ENCODE data around the gene CABP2.
A peak's percentile ranks its signal among the peaks of the same experiment; 100 is the strongest.
"Not testable (repeated sequence)": the region's sequence is repeated elsewhere in the genome, so short reads cannot be mapped to it uniquely, and the experiment has no call there.

Gene CABP2

DNA sequence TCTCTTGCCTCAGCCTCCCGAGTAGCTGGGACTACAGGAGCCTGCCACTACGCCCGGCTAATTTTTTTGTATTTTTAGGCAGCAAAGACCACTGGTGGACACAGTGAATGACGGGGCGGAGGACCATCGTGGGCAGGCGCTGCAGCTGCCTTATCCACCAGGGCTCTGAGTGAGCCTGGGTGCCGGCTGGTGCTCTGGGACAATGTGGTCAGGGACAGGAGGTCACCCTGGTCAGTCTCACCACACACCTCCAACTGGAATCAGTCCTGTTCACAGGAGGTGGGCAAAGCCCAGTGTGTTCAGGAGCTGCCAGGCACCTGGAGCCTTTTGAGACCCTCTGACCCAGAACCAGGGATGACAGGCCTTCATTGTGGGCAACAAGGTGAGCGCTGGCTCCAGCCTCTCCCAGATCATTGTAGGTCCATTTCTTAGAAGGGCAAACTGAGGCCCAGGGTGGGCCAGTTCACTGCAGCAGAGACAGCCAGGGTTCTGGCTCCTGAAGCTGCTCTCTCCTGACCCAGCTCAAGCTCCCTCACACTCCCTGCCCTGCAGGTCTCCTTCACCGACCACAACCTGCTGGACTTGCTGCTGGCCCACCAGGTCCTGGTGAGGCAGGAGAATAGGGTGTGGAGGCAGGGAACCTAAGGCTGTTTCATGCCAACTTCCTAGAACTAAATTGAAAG, 15.7 kb upstream of the CABP2 start:
- no peak for FAIRE-seq

DNA sequence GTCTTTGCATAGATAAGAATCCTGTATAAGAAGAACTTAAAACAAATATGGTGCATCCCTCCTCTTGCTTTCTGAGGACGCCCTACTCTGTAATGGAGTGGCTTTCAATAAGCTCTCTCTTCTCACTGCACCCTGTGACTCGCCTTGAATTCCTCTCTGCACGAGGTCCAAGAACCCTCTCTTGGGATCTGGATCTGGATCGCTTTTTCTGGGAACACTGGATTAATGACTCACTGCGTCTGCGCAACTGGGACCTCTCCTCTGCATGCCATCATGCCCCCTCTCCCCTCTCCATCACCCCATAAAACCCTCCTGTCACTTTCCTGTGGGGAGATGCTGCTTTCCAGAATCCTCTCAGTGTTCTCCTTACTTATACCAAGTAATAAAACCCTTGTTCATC, 15.1 kb upstream of the CABP2 start:
- no peak for FAIRE-seq

DNA sequence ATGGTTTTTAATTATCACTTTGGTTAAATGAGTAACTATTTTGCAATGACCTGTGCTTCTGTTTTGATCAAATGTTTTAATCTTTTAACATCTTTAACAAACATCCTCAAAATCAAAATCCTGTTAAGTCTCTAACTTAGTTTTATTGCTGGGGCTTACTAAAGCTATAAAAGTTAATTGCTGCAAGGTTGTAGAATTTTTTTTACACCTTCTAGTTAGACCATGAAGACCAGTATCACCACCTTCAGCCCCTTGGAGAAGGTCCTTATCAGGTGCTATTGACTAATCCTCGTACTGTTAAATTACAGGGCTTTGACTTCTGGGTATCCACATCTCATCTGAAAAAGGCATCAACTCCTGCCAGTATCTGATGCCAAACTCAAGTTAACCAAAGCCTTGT, 12.3 kb upstream of the CABP2 start:
- FAIRE-seq, result no peak

DNA sequence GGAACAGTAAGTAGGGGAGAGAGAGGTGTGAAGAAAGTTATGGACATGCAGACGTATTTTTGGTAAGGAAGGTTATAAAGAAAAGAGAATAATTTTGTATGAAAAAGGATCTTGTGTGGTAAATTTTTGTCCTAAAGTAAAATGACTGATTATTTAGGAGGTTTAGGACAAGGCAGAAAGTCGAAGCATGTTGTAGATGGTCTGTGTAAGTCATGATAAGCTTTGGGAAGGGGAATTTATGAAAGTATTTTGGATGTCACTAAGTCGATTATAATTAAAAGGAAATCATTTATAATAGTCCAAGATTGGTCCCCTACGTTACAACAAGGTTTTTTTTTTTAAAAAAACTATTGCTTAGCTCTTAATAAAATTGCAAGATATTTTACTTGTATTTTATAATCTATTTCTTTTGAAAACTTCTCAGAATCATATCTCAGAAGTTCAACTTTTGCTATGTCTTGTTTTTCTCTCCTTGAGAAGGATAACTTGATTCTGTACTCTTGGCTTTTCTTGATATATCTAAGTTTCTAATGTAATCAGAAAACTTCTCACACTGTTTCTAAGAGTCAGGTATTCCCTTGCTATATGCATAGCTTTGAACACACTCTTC, 10.9 kb upstream of the CABP2 start:
- FAIRE-seq, result no peak

DNA sequence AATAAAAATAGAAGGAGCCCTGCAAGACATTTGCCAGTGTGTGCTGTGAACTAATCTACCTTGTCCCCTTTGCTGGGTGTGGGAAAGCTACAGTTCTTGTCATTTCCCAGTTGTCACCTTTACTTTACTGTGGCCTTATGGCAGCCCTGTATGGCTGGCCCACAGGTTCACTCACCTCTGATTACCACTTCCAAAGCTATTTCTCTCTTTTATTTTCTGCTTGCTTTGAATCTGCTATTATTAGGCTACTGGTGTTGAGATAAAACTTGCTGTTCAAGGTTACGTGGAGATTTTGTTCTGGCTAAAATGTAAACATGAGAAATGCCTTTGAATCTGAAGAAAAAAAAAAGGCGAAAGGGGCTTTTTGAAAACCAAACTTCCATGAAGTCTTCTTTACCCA, 9.6 kb upstream of the CABP2 start:
- FAIRE-seq, result no peak

DNA sequence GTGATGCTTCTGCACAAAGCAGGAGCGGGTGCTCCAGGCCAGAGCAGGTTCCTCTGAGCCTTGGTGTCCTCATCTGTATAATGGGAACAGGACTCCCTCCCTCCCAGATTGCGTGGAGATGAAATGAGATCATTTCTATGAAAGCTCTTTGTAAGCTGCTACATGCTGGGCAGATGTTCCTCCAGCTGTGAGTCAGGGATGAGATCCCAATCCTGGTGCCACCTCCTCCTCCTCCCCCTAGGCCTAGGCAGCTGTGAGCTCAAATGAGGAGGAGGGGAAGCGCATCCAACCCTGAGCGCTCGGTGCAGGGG, 7.0 kb upstream of the CABP2 start:
- FAIRE-seq, result no peak

DNA sequence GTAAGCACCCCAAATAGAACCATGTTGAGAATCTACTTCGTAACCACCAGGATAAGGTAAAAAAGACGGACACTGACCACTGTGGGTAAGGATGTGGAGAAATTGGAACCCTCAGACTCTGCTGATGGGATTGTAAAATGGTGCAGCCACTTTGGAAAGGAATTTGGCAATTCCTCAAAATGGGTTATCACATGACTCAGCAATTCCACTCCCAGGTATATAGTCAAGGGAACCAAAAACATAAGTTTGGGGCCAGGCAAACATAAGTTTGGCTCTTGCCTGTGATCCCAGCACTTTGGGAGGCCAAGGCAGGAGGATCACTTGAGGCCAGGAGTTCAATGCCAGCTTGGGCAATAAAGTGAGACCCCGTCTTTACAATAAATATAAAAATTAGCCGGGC, 5.1 kb upstream of the CABP2 start:
- FAIRE-seq, result no peak

DNA sequence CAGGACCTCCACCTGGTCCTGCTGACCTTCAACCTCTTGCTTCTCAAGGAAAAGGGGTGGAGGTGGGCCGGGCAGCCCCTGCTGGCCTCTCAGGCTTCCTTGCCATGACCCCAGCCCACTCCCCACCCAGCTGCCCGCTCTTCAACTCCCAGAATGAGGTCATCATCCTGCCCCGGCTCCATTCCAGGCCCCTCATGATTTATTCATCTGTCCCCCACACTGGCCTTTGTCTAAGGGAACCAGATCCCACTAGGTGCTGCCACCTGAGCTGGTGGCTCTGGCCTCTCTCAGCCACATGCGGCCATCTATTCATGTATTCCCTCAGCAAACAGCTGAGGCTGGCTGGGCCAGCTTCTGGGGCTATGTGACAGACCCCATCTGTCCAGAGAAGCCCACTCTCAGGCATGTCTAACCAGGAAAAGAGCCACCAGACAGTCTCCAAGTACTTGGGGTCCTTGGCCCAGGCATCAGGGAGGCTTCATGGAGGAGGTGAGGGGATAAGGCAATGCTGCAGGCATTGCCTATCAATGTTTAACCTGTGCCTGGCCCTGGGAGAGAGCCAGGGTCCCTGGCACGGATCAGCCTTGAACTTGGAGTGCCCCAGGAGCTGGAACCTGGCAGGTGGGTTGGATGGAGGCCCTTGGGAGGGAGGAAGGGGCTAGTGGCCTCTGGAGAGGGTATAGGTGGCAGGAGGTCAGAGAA, 2.2 kb upstream of the CABP2 start:
- no peak for FAIRE-seq

DNA sequence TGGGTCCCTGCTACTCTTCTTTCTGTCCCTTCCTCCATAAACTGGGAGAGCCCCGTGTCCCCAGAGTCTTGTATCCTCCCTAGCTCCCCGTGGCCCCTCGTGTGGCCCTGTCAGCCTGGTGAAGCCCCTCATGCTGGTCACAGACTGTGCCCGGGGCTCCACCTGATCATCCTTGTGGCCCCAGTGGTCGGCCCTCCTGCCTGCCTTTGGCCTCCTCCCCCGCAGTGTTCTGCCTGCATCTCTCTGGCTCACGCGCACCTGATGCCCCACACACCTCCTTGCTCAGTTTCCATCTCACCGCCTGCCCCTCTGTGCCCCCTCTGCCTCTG, 1.2 kb upstream of the CABP2 start:
- no peak for FAIRE-seq

DNA sequence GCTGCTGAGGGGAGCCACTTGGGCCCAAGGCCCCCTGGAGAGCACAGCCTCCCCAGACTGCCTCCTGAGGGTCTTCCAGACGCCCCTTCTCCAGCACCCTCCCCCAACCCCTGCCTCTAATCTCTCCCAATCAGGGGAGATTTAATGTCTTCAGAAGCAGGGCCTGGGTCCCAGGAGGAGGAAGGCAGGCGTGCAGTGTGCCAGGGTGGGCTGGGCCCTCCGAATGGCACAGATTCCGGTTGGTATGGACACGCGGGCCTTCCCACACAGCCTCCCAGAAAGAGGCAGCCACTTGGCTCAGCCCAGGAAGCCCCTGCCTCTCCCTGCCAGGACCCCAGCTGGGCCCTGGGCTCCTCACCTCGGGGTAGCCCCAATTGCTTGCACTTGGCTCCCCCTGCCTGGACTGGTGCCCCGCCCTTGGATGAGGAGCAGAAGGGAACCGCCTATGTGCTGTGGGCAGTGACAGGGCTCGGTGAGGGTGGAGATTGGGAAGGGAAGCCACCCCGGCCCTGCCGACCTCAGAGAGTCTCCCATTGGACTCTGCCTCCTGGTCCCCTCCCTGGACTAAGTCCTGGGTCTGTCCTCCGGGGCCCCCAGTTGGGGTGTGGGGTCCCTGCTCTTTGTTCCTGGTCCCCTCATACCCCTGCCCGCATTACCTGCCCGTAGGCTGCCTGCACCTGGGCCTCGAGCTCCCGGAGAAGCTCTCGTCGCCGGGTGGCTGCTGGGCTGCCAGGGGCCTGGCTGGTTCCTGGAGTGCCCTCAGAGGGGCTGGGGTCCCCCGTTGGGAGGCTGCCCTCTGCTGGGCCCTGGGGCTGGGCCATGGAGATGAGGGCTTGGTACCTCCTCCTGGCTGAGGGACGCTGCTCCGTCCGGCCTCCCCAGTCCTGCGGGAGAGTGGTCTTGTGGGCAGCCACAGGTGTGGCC, 572 bp upstream of the CABP2 start:
- FAIRE-seq, result no peak

DNA sequence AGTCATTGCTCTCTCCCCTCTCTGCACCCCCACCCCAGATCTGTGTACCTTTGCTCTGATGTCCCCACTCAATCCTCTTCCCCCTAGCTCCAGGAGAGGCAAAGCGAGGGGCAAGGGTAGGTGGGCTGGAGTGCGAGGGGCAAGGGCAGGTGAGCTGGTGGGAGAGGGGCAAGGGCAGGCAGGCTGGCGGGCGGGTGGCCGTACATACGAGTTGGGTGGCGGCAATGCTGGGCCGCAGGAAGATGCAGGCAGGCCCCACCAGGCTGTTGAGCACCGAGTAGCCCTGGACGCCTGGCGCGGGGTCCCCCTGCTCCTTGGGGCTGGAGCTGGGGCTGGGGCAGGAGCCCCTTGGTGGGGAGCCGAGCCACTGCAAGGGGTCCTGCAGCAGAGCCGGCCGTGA, 908 bp downstream of the CABP2 start:
- no peak for FAIRE-seq

DNA sequence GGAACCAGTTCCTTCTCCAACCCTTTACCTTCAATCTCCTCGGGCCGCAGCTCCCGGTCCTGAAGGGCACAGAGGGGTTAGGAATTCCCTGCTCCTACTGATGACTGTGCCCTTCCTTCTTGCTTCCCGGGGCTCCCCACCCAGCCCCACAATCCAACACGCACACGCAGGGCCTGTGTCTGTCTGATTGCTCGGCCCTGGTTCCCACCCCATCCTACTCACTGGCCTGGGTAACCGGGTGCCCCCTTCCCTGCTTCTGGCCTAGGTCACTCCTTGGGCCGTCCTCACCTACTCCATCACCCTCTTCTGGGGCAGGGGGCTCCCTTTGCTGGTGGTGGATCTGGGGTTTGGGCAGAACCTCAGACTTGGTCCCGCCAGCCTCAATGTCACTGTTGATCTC, 1.3 kb downstream of the CABP2 start:
- no peak for FAIRE-seq

DNA sequence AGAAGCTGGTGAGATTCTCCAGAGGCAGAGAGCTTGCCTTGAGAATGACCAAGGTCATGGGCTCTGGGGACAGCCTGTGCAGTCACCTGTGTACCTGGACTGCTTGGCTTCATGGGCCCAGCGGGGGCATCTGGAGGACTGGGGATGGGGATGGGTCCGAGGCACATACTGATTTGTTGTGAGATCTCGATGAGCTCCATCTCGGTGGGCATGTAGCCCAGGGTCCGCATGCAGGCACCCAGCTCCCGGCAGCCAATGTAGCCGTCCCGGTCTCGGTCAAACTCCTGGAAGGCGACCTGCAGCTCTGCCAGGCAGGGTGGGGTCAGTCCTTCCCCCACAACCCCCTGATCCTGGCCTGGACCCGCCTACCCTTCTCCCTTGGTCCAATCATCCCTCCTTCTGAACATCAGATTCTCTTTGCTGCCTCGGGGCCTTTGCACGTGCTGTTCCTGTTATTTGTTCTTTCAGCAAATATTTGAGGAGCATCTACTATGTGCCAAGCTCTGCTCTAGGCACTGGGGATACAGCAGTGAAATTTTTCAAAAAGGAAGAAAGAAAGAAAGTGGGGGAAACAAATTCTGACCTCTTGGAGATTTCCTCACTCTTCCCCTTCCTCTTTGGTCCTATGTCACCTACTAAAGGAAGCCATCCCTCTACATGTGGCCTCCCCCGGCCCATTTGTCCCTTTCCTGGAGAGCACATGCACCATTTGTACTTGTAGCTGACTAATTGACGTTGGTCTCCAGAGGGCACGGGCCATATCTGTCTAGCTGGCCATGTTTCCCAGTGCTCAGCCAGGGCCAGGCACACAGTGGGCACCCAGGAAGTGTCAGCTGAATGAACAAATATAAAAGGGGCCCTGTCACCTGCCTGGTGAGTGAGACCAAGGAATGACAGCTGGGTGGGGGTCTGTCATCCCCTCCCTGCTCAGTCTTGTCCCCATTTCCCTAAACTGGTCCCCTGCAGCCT, 2.1 kb downstream of the CABP2 start:
- FAIRE-seq, result no peak

DNA sequence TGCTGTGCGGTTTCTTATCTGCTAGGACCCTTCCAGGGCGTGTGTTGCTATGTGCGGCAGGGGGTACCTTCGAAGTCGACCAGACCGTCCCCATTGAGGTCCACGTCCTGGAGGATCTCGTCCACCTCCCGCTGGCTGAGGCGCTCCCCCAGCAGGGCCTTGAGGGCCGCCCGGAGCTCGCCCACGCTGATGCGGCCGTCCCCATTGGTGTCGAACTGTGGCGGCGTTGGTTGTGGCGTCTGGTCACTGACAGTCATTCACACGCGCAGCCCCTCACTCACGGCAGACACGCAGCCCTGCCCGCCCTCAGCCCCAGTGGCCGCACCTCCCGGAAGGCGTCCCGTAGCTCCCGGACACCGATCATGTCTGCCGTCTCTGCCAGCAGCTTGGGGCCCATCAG, 3.5 kb downstream of the CABP2 start:
- FAIRE-seq, result no peak

DNA sequence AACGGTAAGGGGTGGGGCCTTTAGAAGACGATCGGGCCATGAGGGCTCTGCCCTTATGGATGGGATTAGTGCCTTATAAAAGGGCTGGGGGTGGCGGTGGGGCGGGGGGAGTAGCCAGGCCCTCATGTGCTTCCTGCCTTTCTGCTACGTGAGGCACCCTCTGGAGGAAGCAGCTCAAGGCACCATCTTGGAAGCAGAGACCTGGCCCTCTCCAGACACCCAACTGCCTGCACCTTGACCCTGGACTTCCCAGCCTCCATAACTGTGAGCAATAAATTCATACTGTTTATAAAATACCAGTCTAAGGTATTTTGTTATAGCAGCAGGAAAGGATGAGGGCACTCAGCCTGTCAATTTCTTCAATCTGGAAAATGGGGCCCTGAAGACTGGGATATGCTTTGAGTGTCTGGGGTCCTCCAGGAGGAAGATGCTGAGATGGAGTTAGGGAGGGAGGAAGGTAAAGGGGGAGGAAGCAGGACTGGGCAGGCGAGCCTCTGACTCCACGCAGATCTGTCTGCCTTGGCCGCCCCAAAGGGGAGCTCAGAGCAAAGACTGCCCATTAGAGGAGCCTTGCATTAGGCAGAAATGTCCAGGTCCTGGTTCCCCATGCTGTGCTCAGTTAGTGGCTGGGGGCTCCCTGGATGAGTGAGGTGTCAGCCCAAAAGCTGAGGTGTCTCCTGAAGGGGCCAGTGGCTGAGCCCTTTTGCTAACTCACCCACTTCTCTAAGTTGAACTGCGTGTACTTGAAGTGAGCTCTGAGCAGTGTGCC, 5.3 kb downstream of the CABP2 start:
- FAIRE-seq, result no peak

DNA sequence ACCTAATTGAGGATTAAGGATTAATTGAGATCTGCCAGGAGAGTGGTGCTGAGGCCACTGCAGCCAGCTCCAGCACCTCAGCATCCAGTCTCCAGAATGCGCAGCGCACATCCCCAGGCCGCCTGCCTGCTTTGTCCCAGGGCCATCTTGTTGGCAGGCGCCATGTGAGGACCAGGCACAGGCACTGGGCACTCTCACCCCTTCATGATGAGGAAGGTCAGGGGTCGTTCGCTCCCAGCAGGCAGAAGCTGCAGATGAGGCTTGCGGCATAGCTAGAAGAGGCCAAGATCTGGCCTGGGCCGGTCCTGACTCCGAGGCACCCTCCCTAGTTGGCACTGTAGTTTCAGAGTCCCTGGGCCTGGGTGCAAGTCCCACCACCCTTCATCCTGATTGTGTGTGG, 6.4 kb downstream of the CABP2 start:
- no peak for FAIRE-seq

DNA sequence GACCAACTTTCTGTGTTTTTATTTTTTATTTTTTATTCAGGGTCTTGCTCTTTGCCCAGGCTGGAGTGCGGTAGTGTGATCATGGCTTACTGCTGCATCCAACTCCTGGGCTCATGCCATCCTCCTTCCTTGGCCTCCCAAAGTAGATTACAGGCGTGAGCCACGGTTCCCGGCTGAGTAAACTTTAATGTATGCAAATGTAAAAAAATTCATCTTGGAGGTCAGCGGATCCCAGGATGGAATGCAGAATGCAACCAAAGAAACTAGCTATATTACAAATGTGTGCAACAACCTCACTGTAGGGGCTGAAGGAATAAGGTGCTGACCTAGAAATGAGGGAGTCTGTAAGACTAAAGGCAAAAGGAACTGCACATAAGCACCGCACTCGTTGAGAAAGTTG, 9.1 kb downstream of the CABP2 start:
- FAIRE-seq, result no peak

DNA sequence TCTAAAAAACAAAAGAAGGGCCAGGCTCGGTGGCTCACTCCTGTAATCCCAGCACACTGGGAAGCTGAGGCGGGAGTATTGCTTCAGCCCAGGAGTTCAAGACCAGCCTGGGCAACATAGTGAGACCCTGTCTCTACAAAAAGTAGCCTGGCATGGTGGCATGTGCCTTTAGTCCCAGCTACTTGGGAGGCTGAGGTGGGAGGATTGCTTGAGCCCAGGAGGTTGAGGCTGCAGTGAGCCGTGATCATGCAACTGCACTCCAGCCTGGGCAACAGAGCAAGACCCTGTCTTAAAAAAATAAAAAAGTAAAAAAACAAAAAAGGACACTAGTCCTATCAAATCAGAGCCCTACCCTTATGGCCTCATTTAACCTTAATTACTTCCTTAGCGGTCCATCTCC, 11.7 kb downstream of the CABP2 start:
- not testable (repeated sequence) for FAIRE-seq

DNA sequence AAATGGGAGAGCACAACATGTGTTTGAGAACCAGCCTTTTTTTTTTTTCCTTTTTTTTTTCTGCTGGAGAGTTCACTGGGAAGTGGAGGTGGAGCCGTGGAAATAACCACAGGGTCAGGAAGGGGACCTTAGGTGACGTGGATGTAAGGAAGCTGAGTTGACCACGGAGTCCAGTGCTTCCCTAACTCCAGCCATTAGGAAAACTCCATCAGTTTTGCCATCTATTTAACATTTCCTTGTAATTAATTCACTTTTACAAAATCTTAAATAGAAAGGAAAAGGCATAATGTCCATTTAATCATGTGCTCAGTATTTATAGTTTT, 13.3 kb downstream of the CABP2 start:
- FAIRE-seq, result no peak

DNA sequence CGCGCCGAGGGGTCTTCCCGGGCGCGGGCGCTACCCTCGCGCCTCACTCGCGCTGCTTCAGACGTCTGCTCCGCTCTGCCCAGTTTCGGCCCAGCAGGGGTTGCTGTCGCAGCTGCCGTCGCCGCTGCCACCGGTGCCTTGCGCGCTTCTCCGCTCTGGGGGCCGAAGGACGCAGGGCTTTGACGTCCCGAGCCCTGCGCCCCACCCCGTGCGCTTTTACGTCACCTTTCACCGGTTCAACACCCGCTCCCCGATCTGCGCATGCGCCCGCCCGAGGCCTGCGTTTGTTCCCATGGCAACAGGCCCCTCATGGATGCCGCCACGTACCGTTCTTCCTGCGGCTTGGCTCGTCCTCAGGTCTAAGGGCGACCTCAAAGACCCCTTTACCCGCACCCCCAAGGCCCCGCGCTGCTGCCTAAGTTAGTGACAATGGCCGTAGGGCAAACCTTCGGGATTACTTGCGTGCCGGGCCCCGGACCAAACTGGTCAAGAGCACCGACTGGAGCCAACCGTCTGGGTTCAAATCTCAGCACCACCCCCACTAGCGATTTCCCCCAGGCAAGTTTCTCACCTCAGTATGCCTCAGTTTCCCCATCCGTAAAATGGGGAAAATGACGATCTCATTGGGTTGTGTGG, 14.6 kb downstream of the CABP2 start:
- FAIRE-seq, result no peak

DNA sequence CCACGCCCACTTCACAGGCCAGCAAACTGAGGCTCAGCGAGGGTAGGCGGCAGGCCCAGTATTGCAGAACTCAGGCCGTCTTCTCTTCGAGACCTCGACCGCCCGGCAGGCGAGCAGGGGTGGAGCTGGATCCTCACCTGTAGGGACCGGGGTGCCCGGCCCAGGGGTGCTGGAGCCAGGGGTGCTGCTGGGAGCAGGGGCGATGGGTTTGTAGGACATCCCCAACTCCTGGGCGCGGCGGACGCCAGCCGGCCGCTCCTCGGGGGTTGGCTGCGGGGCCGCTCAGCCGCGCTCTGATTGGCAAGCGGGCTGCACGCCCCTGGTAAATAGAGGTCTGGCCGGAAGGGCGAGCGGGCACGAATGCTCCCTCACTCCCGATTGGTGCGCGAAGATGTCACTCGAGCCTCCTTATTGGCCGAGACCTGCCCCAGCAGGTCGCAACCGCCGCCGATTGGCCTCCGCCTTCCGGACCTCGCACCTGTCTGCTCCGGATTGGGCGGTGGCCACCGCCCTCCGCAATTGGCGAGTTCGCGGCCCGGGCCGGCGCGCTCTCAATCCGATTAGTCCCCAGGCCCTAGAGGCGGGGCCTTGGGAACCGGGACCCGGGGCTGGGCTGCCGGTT, 15.3 kb downstream of the CABP2 start, which contains the start of gene CDK2AP2:
CDK2AP2 (minus strand) TSS at position 299 of the 622 bp plus-strand sequence; CDS start at position 219, 80 bp downstream.
- FAIRE-seq, result peak; percentile 96

All from A204.1 (cell line).